Stimulated activated CD8-positive, alpha-beta memory T cell treated with anti-CD3 and anti-CD28 coated beads, Interleukin-7, amount 100 ng/mL, for 48 hours (primary cell): ENCODE data around the gene PTPRN2.

Experiments
- DNase-seq, 2 donors: peaks; one replicate each; pipeline ENCODE4 v3.0.0-alpha.2; 2020; ENCODE audit warnings: low read depth in 1 of 2; ENCODE audit errors: extremely low read depth in 1 of 2

PTPRN2 gene

DNA sequence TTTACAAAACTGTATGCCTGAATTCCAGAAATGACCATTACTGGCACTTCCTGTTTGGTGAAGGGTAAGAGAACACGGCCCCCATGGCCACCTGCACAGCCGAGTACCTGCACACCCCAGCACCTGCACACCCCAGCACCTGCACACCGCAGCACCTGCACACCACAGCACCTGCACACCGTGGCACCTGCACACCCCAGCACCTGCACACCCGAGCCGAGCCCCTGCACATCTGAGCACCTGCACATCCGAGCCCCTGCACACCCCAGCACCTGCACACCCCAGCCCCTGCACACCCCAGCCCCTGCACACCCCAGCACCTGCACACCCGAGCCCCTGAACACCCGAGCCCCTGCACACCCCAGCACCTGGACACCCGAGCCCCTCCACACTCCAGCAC is 1007.3 kb downstream of the PTPRN2 start:
- DNase-seq, result no peak

DNA sequence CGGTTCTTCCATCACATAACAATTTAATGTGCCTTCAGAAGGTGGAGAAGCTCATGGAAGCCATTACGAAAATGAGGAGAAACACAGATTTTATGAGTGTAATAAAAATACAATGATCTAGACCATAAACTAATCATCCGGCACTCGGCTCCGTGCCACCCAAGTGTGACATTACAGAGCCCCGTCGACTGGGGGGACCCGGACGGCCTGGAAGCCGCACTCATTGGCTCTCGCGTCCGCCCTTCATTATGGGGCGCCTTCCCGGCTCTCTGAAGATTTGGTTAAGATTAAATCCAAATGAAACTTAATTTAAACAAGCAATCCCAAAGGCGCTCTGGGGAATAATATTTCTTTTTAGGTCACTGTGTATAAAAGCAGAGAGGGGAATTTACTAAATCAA is 1008.2 kb downstream of the PTPRN2 start:
- no peak for DNase-seq

DNA sequence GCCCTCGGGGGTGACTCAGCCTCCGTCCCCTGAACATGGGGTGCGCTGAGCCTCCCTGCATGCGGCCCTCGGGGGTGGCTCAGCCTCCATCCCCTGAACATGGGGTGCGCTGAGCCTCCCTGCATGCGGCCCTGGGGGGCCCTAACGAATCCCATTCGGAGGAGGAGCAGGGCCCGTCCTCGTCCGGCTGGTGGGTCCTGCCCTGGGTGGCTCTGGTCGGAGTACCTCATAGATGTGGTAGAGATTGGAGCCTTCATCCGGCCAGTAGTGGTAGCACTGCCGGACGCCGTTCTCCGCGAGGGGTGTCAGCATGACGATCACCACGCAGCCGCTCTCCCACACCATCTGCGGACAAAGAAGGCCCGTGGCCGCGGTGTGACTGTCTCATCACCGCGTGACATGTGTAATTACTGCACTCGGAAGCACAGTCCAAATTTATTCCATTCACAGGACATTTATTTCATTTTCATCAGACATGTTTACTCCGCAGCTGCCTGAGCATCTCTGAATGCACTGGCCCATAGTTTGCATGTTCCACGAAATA is 1009.8 kb downstream of the PTPRN2 start:
- no peak for DNase-seq

DNA sequence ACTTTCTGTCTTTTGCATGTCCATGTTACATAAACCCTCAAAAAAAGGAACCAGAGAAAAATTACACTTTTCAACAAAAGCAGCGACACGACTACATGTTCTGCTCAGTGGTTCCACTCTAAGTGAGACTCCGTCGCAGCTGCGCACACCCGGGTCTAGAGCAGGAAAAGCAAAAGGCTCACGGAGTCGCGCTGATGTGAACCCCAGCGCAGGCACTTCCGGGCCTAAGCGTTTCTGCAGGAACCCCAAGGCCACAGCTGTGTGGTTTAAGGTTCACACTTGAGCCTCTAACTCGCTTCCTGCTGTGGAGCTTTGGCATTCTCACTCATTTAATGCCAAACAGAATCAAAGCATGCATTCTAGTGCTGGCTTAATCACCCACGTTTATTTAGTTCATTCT is 1010.6 kb downstream of the PTPRN2 start:
- DNase-seq, result no peak

DNA sequence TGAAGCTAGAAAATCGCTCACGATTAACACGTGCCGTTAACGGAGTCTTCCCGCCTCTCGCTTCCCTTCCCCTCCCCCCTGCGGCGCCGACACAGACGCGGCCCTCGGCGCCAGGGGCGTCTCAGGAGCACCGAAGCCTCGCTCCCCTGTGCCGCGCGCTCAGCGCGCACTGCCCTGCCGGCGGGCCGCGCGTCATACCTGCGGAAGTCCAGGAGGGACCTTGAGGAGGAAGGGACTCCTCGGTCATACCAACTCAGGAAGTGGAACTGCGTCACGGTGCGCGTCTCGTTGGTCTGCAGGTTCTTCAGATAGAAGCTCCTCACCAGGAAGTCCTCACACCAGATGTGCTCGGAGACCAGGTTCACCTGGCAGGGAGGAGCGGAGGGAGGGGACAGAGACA is 1011.2 kb downstream of the PTPRN2 start:
- DNase-seq, result peak in 1 of 2 donors; percentile 57

DNA sequence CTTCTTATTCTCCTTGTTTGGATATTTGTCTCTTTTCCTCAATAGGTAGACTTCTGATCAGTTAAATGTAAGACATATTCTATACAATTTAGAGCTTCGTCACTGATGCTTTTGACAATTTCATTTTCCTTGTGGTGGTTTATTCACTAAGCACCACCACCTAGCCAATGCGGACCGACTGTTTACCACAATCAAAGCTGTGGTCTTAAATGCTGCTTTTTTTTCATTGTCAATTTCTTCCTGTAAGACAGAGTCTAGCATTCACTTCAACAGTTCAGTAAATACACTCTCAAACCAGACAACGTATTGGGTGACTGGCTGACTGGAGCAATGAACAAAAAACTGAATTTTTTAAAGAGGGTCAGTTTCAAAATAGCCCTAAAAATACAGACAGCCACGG is 1011.8 kb downstream of the PTPRN2 start:
- no peak for DNase-seq

DNA sequence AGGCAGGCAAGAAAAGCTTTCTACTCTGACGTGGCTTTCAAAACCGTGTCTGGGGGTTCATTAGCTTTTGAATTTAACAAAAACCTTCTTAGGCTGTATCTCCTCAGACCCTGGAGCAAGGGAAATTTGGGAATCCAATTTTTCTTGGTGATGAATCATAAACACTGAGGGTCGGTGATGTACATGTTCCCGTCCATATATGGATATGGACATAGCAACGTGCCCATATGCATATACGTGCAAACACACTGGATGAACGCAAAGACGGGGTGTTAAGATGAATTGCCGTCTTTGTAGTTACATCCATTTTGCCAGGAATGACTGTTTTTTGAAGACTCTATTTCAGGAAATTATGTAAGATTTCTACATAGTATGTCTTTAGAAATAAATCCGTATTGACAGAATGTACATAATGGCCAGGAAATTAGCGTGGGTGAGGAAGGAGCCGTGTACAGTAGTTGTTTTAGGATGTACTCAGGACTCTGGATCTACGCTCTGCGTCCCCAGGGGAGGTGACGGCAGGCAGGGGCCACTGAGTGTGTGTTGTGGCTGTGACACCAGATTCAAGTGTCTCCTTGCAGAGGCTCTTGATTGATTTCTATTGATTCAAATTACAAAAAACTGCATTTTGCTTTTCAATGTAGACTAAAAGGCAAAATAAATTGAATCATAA is 1012.6 kb downstream of the PTPRN2 start:
- DNase-seq, result no peak

DNA sequence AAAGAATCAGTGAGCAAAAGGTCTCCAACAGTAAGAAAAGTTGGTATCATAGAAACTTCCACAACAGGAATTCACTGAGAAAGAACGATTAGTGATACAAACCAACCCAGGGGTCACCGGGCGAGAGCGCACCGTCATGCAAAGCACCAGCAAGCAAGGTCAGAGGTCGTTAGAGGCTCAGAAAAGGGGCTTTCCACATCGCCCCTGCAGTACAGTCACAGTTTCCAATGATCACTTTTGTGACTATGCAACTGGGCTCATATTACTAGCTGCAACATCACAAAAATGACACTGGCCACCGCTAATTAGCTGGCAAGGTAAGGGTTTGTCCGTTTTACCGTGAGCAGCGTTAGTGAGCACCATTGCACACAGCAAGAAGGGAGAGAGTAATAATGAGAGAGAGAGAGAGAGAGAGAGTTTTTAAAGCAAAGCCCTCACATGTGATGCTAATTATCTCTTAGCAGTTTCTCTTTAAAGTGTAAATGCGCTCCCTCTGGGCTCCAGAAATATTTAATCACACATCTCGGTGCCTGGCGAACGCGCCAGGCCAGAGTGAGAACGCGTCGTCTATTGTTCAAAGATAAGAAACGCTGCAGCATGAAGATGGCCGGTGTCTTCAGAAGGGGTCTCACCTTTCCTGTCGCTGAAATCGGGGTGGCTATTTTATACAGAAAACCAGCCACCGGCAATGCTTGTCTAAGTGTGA is 1013.4 kb downstream of the PTPRN2 start:
- DNase-seq, result no peak

DNA sequence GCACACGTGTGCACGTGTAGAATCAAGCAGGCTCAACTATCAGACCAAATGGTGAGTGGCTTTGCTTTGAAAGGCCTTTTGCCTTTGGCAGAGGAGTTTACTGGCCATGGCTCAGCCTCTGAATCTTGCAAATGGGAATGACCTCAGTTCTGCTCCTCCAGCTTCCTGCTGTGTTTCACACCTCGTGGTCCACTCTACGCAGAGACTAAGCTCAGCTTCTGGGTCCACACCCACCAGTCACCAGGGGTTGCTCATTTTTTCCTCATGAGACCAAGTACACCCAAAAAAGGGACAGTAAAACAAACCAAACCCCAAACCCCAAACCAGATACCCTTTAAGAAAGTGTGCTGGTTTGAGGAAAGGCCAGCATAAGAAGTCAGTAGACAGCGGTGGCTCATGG is 1014.4 kb downstream of the PTPRN2 start:
- peak in 1 of 2 donors; percentile 23 for DNase-seq

DNA sequence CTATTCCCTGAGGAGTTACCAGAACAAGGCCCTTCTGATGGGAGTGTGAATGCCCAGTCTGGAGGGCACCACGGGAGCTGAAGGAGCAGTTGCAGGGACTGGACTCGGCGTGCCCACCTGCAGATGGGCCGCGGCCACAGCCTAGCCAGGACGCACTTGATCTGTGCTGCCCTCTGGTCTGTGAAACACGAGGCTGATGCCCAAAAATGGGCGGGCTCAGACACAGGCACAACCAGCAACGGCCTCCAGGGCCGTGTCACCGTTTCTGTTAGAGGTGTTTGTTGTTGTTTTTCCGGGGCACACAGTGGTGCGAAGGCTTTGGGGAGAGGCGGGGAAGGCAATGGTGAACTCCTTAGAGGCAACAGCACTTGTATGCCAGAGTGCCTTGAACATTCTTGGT is 1015.0 kb downstream of the PTPRN2 start:
- no peak for DNase-seq

DNA sequence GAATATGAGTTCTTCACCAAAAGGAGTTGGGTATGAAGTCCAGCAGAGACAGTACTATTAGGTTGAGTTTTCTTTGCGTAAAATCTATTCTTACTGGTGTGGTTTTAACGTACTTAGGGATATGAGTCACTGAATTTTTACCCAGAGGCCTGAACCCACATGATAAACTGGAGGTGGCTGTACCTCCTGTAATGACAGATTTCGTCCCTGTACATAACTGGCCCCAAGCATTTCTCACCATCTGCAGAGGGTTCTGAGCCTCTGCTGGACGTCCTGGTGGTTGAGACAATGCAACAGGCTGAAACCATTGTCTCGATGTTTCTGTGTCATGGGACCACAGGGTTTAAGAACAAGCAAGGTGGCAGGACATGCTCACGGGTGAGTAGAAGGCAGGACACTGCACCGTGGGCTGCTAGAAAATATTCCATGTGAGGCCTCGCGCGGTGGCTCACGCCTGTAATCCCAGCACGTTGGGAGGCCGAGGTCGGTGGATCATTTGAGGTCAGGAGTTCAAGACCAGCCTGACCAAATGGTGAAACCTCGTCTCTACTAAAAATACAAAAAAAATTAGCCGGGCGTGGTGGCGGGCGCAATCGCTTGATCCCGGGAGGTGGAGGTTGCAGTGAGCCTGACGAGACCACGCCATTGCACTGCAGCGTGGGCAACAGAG is 1017.0 kb downstream of the PTPRN2 start:
- DNase-seq, result no peak

DNA sequence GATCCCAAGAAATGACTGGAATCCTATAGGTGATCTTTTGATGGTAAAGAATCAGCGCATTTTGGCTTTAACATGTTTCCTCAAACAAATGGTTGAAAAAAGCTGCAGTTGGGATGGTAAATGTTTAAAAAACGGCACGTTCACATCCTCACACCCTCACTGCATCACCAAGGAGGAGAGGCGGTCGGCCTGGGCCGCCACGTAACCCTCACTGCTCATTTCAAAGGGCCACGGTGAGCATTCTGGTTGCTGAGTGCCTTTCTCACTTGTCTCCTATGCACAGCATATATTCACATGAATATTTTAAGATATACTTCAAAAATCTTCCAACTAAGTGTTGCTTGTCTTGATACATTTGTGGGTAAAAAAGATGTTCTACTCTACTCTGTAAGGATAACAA is 1017.7 kb downstream of the PTPRN2 start:
- no peak for DNase-seq

DNA sequence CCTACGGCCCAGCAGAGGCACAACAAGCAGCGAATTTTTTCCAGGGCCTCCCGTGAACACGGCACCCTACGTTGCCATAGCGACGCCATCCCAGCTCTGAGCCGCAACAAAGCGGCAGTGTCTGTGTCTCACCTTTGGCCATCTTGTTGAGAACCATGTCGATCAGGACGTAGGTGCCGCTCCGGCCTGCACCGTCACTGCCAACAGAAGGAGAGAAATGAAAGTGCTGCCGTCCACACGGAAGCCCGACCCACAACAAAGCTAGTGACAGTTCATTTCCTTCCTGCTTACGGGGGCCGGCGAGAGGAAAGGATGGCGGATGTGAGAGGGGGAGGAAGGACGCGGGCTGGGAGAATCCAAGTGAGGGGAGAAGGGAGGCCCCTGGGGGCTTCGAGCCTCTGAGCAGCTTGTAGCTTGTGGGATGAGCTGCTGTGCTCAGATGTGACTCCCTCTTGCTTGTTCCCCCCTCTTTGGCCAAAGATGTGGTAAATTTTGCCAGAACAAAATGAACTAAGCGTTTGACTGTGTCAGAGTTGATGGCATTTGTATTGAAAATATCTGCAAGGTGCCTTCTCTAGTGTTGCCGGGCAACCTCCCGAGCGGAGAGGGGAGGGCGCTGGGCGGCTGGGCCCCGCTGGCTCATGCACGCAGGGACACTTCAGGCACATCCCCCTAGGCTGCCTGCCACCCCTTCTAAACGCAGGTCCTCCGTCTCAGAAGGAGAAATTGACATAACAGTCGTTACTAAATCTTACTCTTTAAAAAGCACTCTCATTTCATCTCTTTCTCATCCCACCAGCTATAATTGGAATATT is 1018.6 kb downstream of the PTPRN2 start:
- peak in 1 of 2 donors; percentile 38 for DNase-seq

DNA sequence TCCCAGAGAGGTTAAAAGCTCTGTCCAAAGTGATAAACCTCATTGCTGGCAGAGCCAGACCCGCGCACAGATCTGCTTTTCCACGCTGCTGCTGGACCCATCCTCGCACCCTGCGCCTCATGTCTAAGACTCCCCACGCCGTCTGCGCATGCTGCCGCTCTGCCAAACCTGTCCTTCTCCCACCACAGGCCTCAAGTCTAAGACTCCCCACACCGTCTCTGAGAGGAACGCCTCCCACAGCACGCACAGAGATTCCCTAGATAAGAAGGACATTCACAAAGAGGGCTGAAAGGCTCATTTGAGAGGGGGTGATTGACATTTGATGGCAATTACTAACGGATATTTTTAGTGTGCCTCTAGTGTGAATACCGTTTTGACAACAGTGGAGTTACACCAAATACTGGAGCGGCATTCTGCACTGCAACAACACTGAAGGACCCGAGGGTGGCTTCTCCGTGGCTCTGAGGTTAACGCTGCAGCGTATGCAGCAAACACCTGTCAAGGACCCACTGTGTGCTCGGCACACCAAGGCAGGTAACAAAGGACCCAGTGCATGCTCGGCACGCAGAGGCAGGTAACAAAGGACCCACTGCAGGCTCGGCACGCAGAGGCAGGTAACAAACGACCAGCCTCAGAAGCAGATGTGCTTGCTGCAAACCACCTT is 1019.4 kb downstream of the PTPRN2 start:
- no peak for DNase-seq

DNA sequence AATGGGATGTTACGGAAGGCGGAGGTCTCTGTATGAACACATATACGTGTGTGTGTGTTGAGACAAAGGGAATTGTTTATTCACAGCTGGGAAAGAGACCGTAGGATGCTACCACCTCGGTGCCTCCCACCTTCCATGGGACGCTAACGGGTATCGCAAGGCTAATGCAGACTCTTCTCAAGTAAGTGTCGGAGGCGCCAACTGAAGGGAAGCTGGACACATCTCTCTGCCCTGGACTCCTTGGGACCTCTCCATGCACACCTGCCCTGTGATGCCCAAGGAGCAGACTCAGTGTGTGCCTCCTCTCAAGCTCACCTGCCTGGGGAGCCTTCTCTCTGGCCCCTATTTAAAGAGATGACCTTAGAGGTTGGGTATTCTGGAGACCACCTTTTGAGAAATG is 1020.0 kb downstream of the PTPRN2 start:
- DNase-seq, result no peak

DNA sequence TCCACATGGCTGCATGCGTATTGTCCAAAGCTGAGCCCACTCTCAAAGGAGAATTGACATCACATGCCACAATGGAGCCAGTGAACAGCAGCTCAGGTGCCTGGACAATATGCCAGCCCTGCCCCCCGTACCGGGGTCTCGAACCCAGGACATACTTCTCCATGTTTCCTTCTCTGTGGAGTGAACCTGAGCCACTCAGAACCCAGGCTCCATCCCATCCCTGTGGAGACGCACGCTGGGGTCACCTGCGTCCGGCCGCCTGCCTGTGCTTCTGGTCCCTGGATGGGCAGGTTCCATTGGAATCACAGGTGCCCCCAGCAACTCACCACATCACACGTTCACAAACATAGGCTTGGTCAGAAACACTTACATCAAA is 1021.0 kb downstream of the PTPRN2 start:
- DNase-seq, result no peak

DNA sequence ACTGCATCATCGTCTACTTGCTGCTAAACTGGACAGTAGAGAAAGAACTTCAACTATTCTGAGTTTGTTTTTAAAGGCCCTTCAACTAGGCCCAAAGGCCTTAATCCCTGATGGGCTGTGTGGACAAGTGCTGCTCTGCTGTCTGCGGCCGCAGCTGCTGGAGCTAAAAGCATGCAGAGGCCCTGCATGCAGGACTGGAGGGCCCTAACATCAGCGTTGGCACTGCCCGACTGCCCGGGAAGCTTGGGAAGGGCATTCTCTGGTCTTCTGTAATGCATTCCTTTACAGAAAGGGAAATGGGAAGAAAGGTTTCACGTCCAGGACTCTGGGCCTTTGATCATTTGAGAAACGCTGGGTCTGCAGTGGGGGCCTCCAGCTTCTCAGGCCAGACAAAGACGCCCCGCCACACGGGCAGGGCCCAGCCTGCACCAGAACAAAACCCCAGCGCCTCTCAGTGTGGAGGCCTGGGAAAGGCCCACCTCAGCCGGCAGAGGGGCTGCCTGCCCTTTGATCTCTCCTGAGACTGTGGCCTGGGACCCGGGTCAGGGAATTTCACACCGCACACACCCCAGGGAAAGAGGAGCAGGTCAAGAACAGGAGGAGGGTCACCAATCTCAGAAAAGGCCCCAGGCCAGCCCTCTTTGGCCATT is 1021.5 kb downstream of the PTPRN2 start:
- no peak for DNase-seq

DNA sequence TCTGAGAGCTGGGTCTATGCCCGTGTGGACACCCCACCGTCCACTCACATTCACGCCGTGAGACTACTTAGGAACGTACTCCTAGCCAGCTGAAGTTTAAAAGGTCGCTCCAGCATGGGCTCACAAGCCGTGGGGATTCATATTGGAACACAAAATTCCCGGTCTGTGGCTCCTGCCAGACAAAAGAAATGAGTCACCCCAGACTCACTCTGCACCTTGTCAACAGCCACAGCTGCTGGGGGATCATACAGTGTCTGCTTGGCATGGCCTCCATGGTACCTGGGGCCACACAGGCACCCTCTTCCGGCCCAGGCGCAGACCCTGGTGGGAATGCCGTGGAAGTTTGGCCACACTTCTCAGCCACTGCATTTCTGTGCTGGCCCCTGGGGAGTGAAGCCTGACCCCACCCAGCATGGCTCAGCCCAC is 1022.4 kb downstream of the PTPRN2 start:
- no peak for DNase-seq

DNA sequence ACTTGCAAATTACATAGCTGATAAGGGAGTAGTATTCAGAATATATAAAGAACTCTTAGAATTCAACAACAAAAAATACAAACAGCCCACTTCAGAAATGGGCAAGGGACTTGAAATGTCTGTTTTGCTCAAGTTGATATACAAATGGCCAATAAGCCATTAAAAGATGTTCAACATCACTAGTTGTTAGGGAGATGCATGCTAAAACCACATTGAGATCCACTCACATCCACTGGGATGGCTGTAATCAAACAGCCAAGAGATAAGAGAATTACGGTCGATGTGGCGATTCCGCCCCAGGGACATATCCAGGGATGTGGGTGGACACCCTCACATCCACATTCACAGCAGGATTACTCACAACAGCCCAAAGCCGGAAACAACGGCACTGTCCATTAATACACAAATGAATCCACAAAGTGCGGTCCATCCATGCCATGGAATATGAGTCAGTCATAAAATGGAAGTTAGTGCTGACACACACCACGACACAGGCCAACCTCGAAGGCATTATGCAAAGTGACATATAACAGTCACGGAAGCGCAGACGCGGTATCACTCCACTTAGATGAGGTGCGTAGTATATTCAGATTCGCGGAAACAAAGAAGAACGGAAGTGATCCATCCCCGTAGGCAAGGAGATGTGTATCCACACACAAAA is 1023.0 kb downstream of the PTPRN2 start:
- no peak for DNase-seq
